ENCODE measurements around the gene TMEM139.

TMEM139 gene

GRCh38 chr7:143243111-143243510 lies 41.6 kb upstream of the TMEM139 start:
- H3K9ac ChIP-seq (ENCODE audit: low read length), result no peak overlapping the region
- H4K20me1 ChIP-seq (ENCODE audit: insufficient read depth, low read length), result no peaks in the 10 kb centered on the region
- no peaks in the 10 kb centered on the region for H3K36me3 ChIP-seq (replicated peaks; ENCODE audit: low read depth, low read length)
- no peak overlapping the region for H3K4me2 ChIP-seq (ENCODE audit: low read length)
- peaks cover 18% of the 10 kb centered on the region for H3K4me1 ChIP-seq (ENCODE audit: low read length)
- H3K9me3 ChIP-seq (ENCODE audit: insufficient read depth, low read length), result no peaks in the 10 kb centered on the region
- peaks cover 22% of the 10 kb centered on the region for H3K27me3 ChIP-seq (ENCODE audit: low read depth, low read length)
- no peaks in the 10 kb centered on the region for H3K79me2 ChIP-seq (ENCODE audit: low read length)
- H2AFZ ChIP-seq (ENCODE audit: low read depth, low read length), result no peak overlapping the region
- H3K27ac ChIP-seq (ENCODE audit: low read length), result no peak overlapping the region
- H3K4me3 ChIP-seq (ENCODE audit: low read length), result no peak overlapping the region
- no peak for TF ChIP-seq CTCF (IDR thresholded peaks at IDR 0.05; ENCODE audit: low read depth, low read length)

GRCh38 chr7:143243614-143244013 lies 41.1 kb upstream of the TMEM139 start:
- TF ChIP-seq EZH2phosphoT487 (IDR thresholded peaks at IDR 0.05; ENCODE audit: low read depth) (no peak), CTCF (IDR thresholded peaks at IDR 0.05; ENCODE audit: low read depth, low read length) (no peak)
- H3K4me1 ChIP-seq (ENCODE audit: low read length), result peaks cover 18% of the 10 kb centered on the region
- H2AFZ ChIP-seq (ENCODE audit: low read depth, low read length), result no peak overlapping the region
- no peaks in the 10 kb centered on the region for H3K9me3 ChIP-seq (ENCODE audit: insufficient read depth, low read length)
- H3K4me2 ChIP-seq (ENCODE audit: low read length), result no peak overlapping the region
- H4K20me1 ChIP-seq (ENCODE audit: insufficient read depth, low read length), result no peaks in the 10 kb centered on the region
- H3K4me3 ChIP-seq (ENCODE audit: low read length), result no peak overlapping the region
- no peak overlapping the region for H3K9ac ChIP-seq (ENCODE audit: low read length)
- H3K27ac ChIP-seq (ENCODE audit: low read length), result no peak overlapping the region
- H3K36me3 ChIP-seq (replicated peaks; ENCODE audit: low read depth, low read length), result no peaks in the 10 kb centered on the region
- H3K27me3 ChIP-seq (ENCODE audit: low read depth, low read length), result peaks cover 22% of the 10 kb centered on the region
- H3K79me2 ChIP-seq (ENCODE audit: low read length), result no peaks in the 10 kb centered on the region

GRCh38 chr7:143244321-143244720 lies 40.4 kb upstream of the TMEM139 start:
- Histone ChIP-seq H3K36me3 (replicated peaks; ENCODE audit: low read depth, low read length) (no peaks in the 10 kb centered on the region), H3K4me1 (ENCODE audit: low read length) (peaks cover 16% of the 10 kb centered on the region), H2AFZ (ENCODE audit: low read depth, low read length) (no peak overlapping the region), H3K9ac (ENCODE audit: low read length) (no peak overlapping the region), H3K79me2 (ENCODE audit: low read length) (no peaks in the 10 kb centered on the region), H3K27ac (ENCODE audit: low read length) (no peak overlapping the region), H3K27me3 (ENCODE audit: low read depth, low read length) (peaks cover 22% of the 10 kb centered on the region), H3K4me3 (ENCODE audit: low read length) (no peak overlapping the region), H4K20me1 (ENCODE audit: insufficient read depth, low read length) (no peaks in the 10 kb centered on the region), H3K4me2 (ENCODE audit: low read length) (no peak overlapping the region), H3K9me3 (ENCODE audit: insufficient read depth, low read length) (no peaks in the 10 kb centered on the region)
- TF ChIP-seq EZH2phosphoT487 (IDR thresholded peaks at IDR 0.05; ENCODE audit: low read depth) (no peak), CTCF (IDR thresholded peaks at IDR 0.05; ENCODE audit: low read depth, low read length) (no peak)

- no peak overlapping the region for H2AFZ ChIP-seq (ENCODE audit: low read depth, low read length)
- H4K20me1 ChIP-seq (ENCODE audit: insufficient read depth, low read length), result no peaks in the 10 kb centered on the region
- H3K27me3 ChIP-seq (ENCODE audit: low read depth, low read length), result peaks cover 22% of the 10 kb centered on the region
- H3K4me1 ChIP-seq (ENCODE audit: low read length), result peaks cover 8% of the 10 kb centered on the region
- no peaks in the 10 kb centered on the region for H3K36me3 ChIP-seq (replicated peaks; ENCODE audit: low read depth, low read length)
- TF ChIP-seq EZH2phosphoT487 (IDR thresholded peaks at IDR 0.05; ENCODE audit: low read depth) (no peak), CTCF (IDR thresholded peaks at IDR 0.05; ENCODE audit: low read depth, low read length) (no peak)
- no peak overlapping the region for H3K4me2 ChIP-seq (ENCODE audit: low read length)
- H3K9ac ChIP-seq (ENCODE audit: low read length), result no peak overlapping the region
- no peak overlapping the region for H3K27ac ChIP-seq (ENCODE audit: low read length)
- H3K79me2 ChIP-seq (ENCODE audit: low read length), result no peaks in the 10 kb centered on the region
- no peaks in the 10 kb centered on the region for H3K9me3 ChIP-seq (ENCODE audit: insufficient read depth, low read length)
- no peak overlapping the region for H3K4me3 ChIP-seq (ENCODE audit: low read length)
These were observed 39.6 kb upstream of the TMEM139 start for GRCh38 chr7:143245123-143245522.

Data from OCI-LY3 (cell line).